Mononuclear cell (primary cell): ENCODE measurements around the gene HECTD4. TPM values are rescaled to one million over a fixed set of nuclear protein-coding genes. Genes with fewer than 3 reads are reported as not detected.

Experiments
- H3K27me3 ChIP-seq: 2 replicates; pipeline ENCODE4 v1.6.0; 2011; ENCODE audit warnings: low read length, control low read depth; ENCODE audit not compliant: insufficient read depth
- H3K4me1 ChIP-seq: 2 replicates; pipeline ENCODE4 v1.5.1; 2011; ENCODE audit warnings: mild to moderate bottlenecking, low read length, control low read depth; ENCODE audit not compliant: insufficient read depth
- H3K4me3 ChIP-seq: 2 replicates; pipeline ENCODE4 v1.5.1; 2011; ENCODE audit warnings: mild to moderate bottlenecking, low read length, moderate library complexity
- H3K9me3 ChIP-seq: 2 replicates; pipeline ENCODE4 v1.5.1; 2011; ENCODE audit warnings: low read depth, mild to moderate bottlenecking, control low read depth, low read length
- total RNA-seq: library from RNA; depleted of rRNA; stranded (reverse); fragments of >200 nt; gene quantifications from one replicate; pipeline ENCODE4 v1.2.3, GENCODE V29; 2012

Gene HECTD4
- total RNA-seq, 1 donor, result 33.9 TPM

GRCh38 chr12:112218150-112218549 lies 164.1 kb downstream of the HECTD4 start:
- no peak overlapping the region for H3K4me3 ChIP-seq
- H3K27me3 ChIP-seq, result no peaks in the 10 kb centered on the region
- H3K9me3 ChIP-seq, result no peaks in the 10 kb centered on the region
- H3K4me1 ChIP-seq, result no peaks in the 10 kb centered on the region

GRCh38 chr12:112217647-112218046 lies 164.6 kb downstream of the HECTD4 start:
- Histone ChIP-seq H3K9me3 (no peaks in the 10 kb centered on the region), H3K4me3 (no peak overlapping the region), H3K27me3 (no peaks in the 10 kb centered on the region), H3K4me1 (no peaks in the 10 kb centered on the region)

GRCh38 chr12:112216223-112216622 lies 166.0 kb downstream of the HECTD4 start:
- Histone ChIP-seq H3K27me3 (no peaks in the 10 kb centered on the region), H3K4me3 (no peak overlapping the region), H3K9me3 (no peaks in the 10 kb centered on the region), H3K4me1 (no peaks in the 10 kb centered on the region)

- Histone ChIP-seq H3K4me3 (no peak overlapping the region), H3K27me3 (no peaks in the 10 kb centered on the region), H3K4me1 (no peaks in the 10 kb centered on the region), H3K9me3 (no peaks in the 10 kb centered on the region)
Measured at GRCh38 chr12:112214064-112214463, 168.2 kb downstream of the HECTD4 start.

GRCh38 chr12:112208301-112208910 lies 173.8 kb downstream of the HECTD4 start:
- Histone ChIP-seq H3K27me3 (no peaks in the 10 kb centered on the region), H3K9me3 (no peaks in the 10 kb centered on the region), H3K4me1 (no peaks in the 10 kb centered on the region), H3K4me3 (no peak overlapping the region)

GRCh38 chr12:112207397-112207924 lies 174.8 kb downstream of the HECTD4 start:
- H3K9me3 ChIP-seq, result no peaks in the 10 kb centered on the region
- H3K4me3 ChIP-seq, result no peak overlapping the region
- H3K4me1 ChIP-seq, result no peaks in the 10 kb centered on the region
- H3K27me3 ChIP-seq, result no peaks in the 10 kb centered on the region

GRCh38 chr12:112206944-112207343 lies 175.3 kb downstream of the HECTD4 start:
- Histone ChIP-seq H3K4me3 (no peak overlapping the region), H3K4me1 (no peaks in the 10 kb centered on the region), H3K27me3 (no peaks in the 10 kb centered on the region), H3K9me3 (no peaks in the 10 kb centered on the region)

GRCh38 chr12:112199136-112199535 lies 183.1 kb downstream of the HECTD4 start:
- no peaks in the 10 kb centered on the region for H3K27me3 ChIP-seq
- H3K4me3 ChIP-seq, result no peak overlapping the region
- H3K9me3 ChIP-seq, result no peaks in the 10 kb centered on the region
- no peaks in the 10 kb centered on the region for H3K4me1 ChIP-seq

- Histone ChIP-seq H3K9me3 (no peaks in the 10 kb centered on the region), H3K27me3 (no peaks in the 10 kb centered on the region), H3K4me1 (no peaks in the 10 kb centered on the region), H3K4me3 (no peak overlapping the region)
Measured at GRCh38 chr12:112198120-112198733, 184.0 kb downstream of the HECTD4 start.

- H3K27me3 ChIP-seq, result no peaks in the 10 kb centered on the region
- H3K4me1 ChIP-seq, result no peaks in the 10 kb centered on the region
- H3K9me3 ChIP-seq, result no peaks in the 10 kb centered on the region
- H3K4me3 ChIP-seq, result no peak overlapping the region
Measured at GRCh38 chr12:112196196-112196875, 185.9 kb downstream of the HECTD4 start.

GRCh38 chr12:112194601-112195247 lies 187.5 kb downstream of the HECTD4 start:
- H3K27me3 ChIP-seq, result no peaks in the 10 kb centered on the region
- H3K4me1 ChIP-seq, result peaks cover 5% of the 10 kb centered on the region
- no peak overlapping the region for H3K4me3 ChIP-seq
- no peaks in the 10 kb centered on the region for H3K9me3 ChIP-seq

- Histone ChIP-seq H3K4me3 (no peak overlapping the region), H3K27me3 (no peaks in the 10 kb centered on the region), H3K4me1 (peaks cover 5% of the 10 kb centered on the region), H3K9me3 (no peaks in the 10 kb centered on the region)
Measured at GRCh38 chr12:112192475-112192874, 189.8 kb downstream of the HECTD4 start.

GRCh38 chr12:112191840-112192321 lies 190.3 kb downstream of the HECTD4 start:
- H3K4me1 ChIP-seq, result peaks cover 5% of the 10 kb centered on the region
- no peak overlapping the region for H3K4me3 ChIP-seq
- H3K27me3 ChIP-seq, result no peaks in the 10 kb centered on the region
- H3K9me3 ChIP-seq, result no peaks in the 10 kb centered on the region

GRCh38 chr12:112191201-112191600 lies 191.0 kb downstream of the HECTD4 start:
- H3K27me3 ChIP-seq, result no peaks in the 10 kb centered on the region
- H3K4me1 ChIP-seq, result peaks cover 5% of the 10 kb centered on the region
- H3K4me3 ChIP-seq, result no peak overlapping the region
- H3K9me3 ChIP-seq, result no peaks in the 10 kb centered on the region
